ENCODE results near the gene CHST9. TPM values are rescaled to one million over a fixed set of nuclear protein-coding genes. Genes with fewer than 3 reads are reported as not detected.

Gene CHST9
- total and polyA plus RNA-seq, 2 experiments from 2014 or later: 15.5 to 16.8 TPM

DNA sequence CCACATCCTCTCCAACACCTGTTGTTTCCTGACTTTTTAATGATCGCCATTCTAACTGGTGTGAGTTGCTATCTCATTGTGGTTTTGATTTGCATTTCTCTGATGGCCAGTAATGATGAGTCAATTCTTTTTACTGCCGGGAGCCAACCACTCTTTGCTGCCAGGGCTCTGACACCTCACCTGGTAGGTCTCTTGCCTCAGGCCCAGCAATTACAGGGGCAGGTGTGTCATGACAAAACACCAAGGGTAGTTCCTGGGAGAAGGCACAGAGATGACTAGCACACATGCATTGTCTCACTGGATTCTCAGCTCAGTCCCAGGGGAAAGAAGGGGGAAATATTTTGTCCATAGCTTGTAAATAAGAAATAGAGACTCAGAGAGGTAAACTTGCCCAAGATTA, 122.3 kb downstream of the CHST9 start:
- no peak for ATAC-seq
- H3K27me3 Mint-ChIP-seq (ENCODE audit: insufficient read depth, low read depth, poor library complexity): no peaks in the 10 kb centered on the region

More for the DNA sequence above, 122.3 kb downstream of the CHST9 start:
- H3K36me3 Mint-ChIP-seq (ENCODE audit: low read depth): no peaks in the 10 kb centered on the region; the same call in 2 of the 3 replicates
- peaks cover 4% of the 10 kb centered on the region; the same call in 2 of the 3 replicates for H3K9me3 Mint-ChIP-seq
- no peak overlapping the region for H2AFZ ChIP-seq
- DNase-seq (ENCODE audit: low spot score): no peak
- H3K27ac ChIP-seq (ENCODE audit: low read depth): no peak overlapping the region
- no peaks in the 10 kb centered on the region for H3K27me3 ChIP-seq (ENCODE audit: insufficient read depth)
- H3K4me3 ChIP-seq: no peak overlapping the region
- TF ChIP-seq ZNF331 (CRISPR knock-in tag; IDR thresholded peaks at IDR 0.05; ENCODE audit: low read depth) (no peak), REST (IDR thresholded peaks at IDR 0.05; ENCODE audit: unreplicated experiment) (no peak), EZH2 (IDR thresholded peaks at IDR 0.05; ENCODE audit: low read depth, unreplicated experiment) (no peak), ETS1 (IDR thresholded peaks at IDR 0.05) (no peak), ZNF462 (CRISPR knock-in tag; IDR thresholded peaks at IDR 0.05) (no peak), POLR2AphosphoS5 (IDR thresholded peaks at IDR 0.05; ENCODE audit: low read depth) (no peak)
- H4K20me1 ChIP-seq (replicated peaks; ENCODE audit: insufficient read depth): no peaks in the 10 kb centered on the region
- no peaks in the 10 kb centered on the region; the same call in 1 of the 2 replicates for H3K9me2 ChIP-seq (ENCODE audit: insufficient read depth)
- H3K4me1 Mint-ChIP-seq: peaks cover 10% of the 10 kb centered on the region; the same call in 2 of the 3 replicates
- H3K27ac Mint-ChIP-seq: no peak overlapping the region
- H3F3A ChIP-seq (replicated peaks; ENCODE audit: low read depth): no peaks in the 10 kb centered on the region
- no peaks in the 10 kb centered on the region for H3K79me2 ChIP-seq (replicated peaks; ENCODE audit: insufficient read depth)
- H3K36me3 ChIP-seq (ENCODE audit: insufficient read depth): no peaks in the 10 kb centered on the region
- no peak overlapping the region for H3K4me3 Mint-ChIP-seq
- H3K4me1 ChIP-seq (ENCODE audit: insufficient read depth): no peaks in the 10 kb centered on the region
- no peak overlapping the region for H3K4me2 ChIP-seq
